GDM1 (cell line): Measurements from ENCODE around the gene SLC1A5.
"Not testable (repeated sequence)": the region's sequence is repeated elsewhere in the genome, so short reads cannot be mapped to it uniquely, and the experiment has no call there.

ENCODE experiments used
- DNase-seq: peaks from one replicate; lab custom pipeline; 2025; lab: John Stamatoyannopoulos, UW

SLC1A5 gene

GRCh38 chr19:46768746-46769145, 19.6 kb downstream of the SLC1A5 start:
- not testable (repeated sequence) for DNase-seq

GRCh38 chr19:46766569-46767317, 21.7 kb downstream of the SLC1A5 start:
- no peak for DNase-seq

GRCh38 chr19:46764817-46765291, 23.5 kb downstream of the SLC1A5 start:
- no peak for DNase-seq

- no peak for DNase-seq
Measured at GRCh38 chr19:46762245-46762890, 26.0 kb downstream of the SLC1A5 start.

- no peak for DNase-seq
Measured at GRCh38 chr19:46761418-46761831, 27.0 kb downstream of the SLC1A5 start.

- not testable (repeated sequence) for DNase-seq
Measured at GRCh38 chr19:46760897-46761296, 27.5 kb downstream of the SLC1A5 start.

GRCh38 chr19:46760363-46760762, 28.0 kb downstream of the SLC1A5 start:
- no peak for DNase-seq

- no peak for DNase-seq
Measured at GRCh38 chr19:46759817-46760333, 28.5 kb downstream of the SLC1A5 start.

GRCh38 chr19:46759206-46759605, 29.2 kb downstream of the SLC1A5 start:
- no peak for DNase-seq

GRCh38 chr19:46756544-46756888, 31.9 kb downstream of the SLC1A5 start:
- DNase-seq, result no peak

GRCh38 chr19:46755853-46756543, 32.4 kb downstream of the SLC1A5 start:
- no peak for DNase-seq

GRCh38 chr19:46755077-46755852, 33.1 kb downstream of the SLC1A5 start:
- no peak for DNase-seq

GRCh38 chr19:46753420-46754155, 34.8 kb downstream of the SLC1A5 start:
- DNase-seq, result peak; percentile 21

GRCh38 chr19:46748325-46749109, 39.9 kb downstream of the SLC1A5 start:
- DNase-seq, result no peak

- DNase-seq, result peak; percentile 51
Measured at GRCh38 chr19:46746281-46747057, 41.9 kb downstream of the SLC1A5 start, which contains the start of gene STRN4. STRN4 (minus strand) TSS chr19:46746450; CDS start chr19:46746430, 20 bp downstream.

GRCh38 chr19:46745521-46746280, 42.7 kb downstream of the SLC1A5 start, which contains the start of gene FKRP:
FKRP (plus strand) TSS chr19:46746057; CDS start chr19:46755451, 9,394 bp downstream.
- DNase-seq, result no peak

GRCh38 chr19:46745030-46745429, 43.4 kb downstream of the SLC1A5 start:
- DNase-seq, result no peak

- DNase-seq, result no peak
Measured at GRCh38 chr19:46744005-46744691, 44.2 kb downstream of the SLC1A5 start.
